GM23248 (cell line): ENCODE results near the gene HSPA1B. TPM values are rescaled to one million over a fixed set of nuclear protein-coding genes. Genes with fewer than 3 reads are reported as not detected.
A peak's percentile ranks its signal among the peaks of the same experiment; 100 is the strongest.

Experiments
- DNase-seq: peaks from one replicate; pipeline ENCODE4 v3.0.0-alpha.2; 2015
- H2AFZ ChIP-seq: fragments of 200-600 bp; sonication (generic); 2 replicates; pipeline ENCODE4 v1.6.1; 2016; ENCODE audit warnings: antibody characterized with exemption
- H3F3A ChIP-seq: fragments of 200-600 bp; sonication (generic); 2 replicates; pipeline ENCODE4 v1.6.1; 2016; ENCODE audit warnings: mild to moderate bottlenecking, antibody characterized with exemption, mixed run types; ENCODE audit not compliant: insufficient read depth
- H3K27ac ChIP-seq: fragments of 200-600 bp; sonication (generic); 2 replicates; pipeline ENCODE4 v1.5.1; 2016; ENCODE audit warnings: mild to moderate bottlenecking
- H3K27me3 ChIP-seq: fragments of 200-600 bp; sonication (generic); replicated peaks from 2 replicates; pipeline ENCODE4 v1.6.1; 2016; ENCODE audit warnings: mild to moderate bottlenecking; ENCODE audit not compliant: insufficient read depth
- H3K36me3 ChIP-seq: fragments of 200-600 bp; sonication (generic); 2 replicates; pipeline ENCODE4 v1.6.1; 2016; ENCODE audit warnings: low read depth, mild to moderate bottlenecking
- H3K4me1 ChIP-seq: fragments of 200-600 bp; sonication (generic); 2 replicates; pipeline ENCODE4 v1.6.1; 2016; ENCODE audit warnings: mild to moderate bottlenecking; ENCODE audit not compliant: insufficient read depth
- H3K4me2 ChIP-seq: fragments of 200-600 bp; sonication (generic); one replicate; pipeline ENCODE4 v1.6.1; 2016; ENCODE audit warnings: mild to moderate bottlenecking; ENCODE audit not compliant: unreplicated experiment
- H3K4me3 ChIP-seq: fragments of 200-600 bp; sonication (generic); 2 replicates; pipeline ENCODE4 v1.5.1; 2016; ENCODE audit warnings: mild to moderate bottlenecking
- H3K79me2 ChIP-seq: fragments of 200-600 bp; sonication (generic); 2 replicates; pipeline ENCODE4 v1.6.1; 2016; ENCODE audit warnings: mild to moderate bottlenecking; ENCODE audit not compliant: insufficient read depth
- H3K9ac ChIP-seq: fragments of 200-600 bp; sonication (generic); 2 replicates; pipeline ENCODE4 v1.6.1; 2016; ENCODE audit warnings: mild to moderate bottlenecking
- H3K9me2 ChIP-seq: fragments of 200-600 bp; sonication (generic); 2 replicates; pipeline ENCODE4 v1.6.1; 2016; ENCODE audit warnings: mixed run types, mild to moderate bottlenecking, moderate library complexity; ENCODE audit not compliant: insufficient read depth
- H3K9me3 ChIP-seq: fragments of 200-600 bp; sonication (generic); one replicate; pipeline ENCODE4 v1.6.1; 2017; ENCODE audit warnings: low read depth
- H4K20me1 ChIP-seq: fragments of 200-600 bp; sonication (generic); 2 replicates; pipeline ENCODE4 v1.6.0; 2016; ENCODE audit not compliant: insufficient read depth
- EZH2 ChIP-seq: fragments of 200-600 bp; sonication (generic); IDR thresholded peaks from 2 replicates; pipeline ENCODE4 v1.6.1; 2018; ENCODE audit warnings: antibody characterized with exemption, mild to moderate bottlenecking; ENCODE audit not compliant: insufficient read depth, poor library complexity, severe bottlenecking
- EZH2phosphoT487 ChIP-seq: fragments of 200-600 bp; sonication (generic); IDR thresholded peaks from 2 replicates; pipeline ENCODE4 v1.6.1; 2018; ENCODE audit warnings: antibody characterized with exemption, moderate library complexity, mild to moderate bottlenecking, low read depth; ENCODE audit not compliant: insufficient read depth
- WGBS, 2 experiments: methylation state at CpG; one replicate each; pipeline ENCODE4 v1.1.6; 2015 to 2017; ENCODE audit warnings: low lambda C conversion rate in 2 of 2, low coverage in 1 of 2; ENCODE audit errors: missing lambda C conversion rate in 2 of 2; 5-methylcytosine and 5-hydroxymethylcytosine counted together
- in situ Hi-C: fragments of 300-500 bp; cut with MboI; formaldehyde crosslinking; loops from 2 replicates; pipeline ENCODE4 v1.15.0; 2020
- polyA plus RNA-seq: library from polyadenylated mRNA; unstranded; fragments of >200 nt; fragmentation: Nextera tagmentation; extraction: Ambion mirVana; gene quantifications from 2 replicates; pipeline ENCODE4 v1.2.1, GENCODE V29; 2016
- total RNA-seq: library from RNA; depleted of rRNA; stranded (reverse); fragments of >200 nt; shearing (Covaris generic); gene quantifications from 2 replicates; pipeline ENCODE4 v1.2.3, GENCODE V29; 2014

The HSPA1B gene
- total and polyA plus RNA-seq, 2 experiments from 2014 or later: 61.3 to 104 TPM

- H3K9me2 ChIP-seq: no peaks in the 10 kb centered on the region
- WGBS, 2 experiments: 84% methylated on average over 15 of the region's 15 CpGs
- no peaks in the 10 kb centered on the region for H3K27me3 ChIP-seq
- H3K36me3 ChIP-seq: peaks cover 6% of the 10 kb centered on the region; the same call in 1 of the 2 replicates
- no peak overlapping the region for H2AFZ ChIP-seq
- H4K20me1 ChIP-seq: 0 out of 2 replicates have a peak, but pooled peaks cover 1% of the 10 kb centered on the region
- peak overlapping the region; percentile 95 for H3K4me2 ChIP-seq
- peak overlapping the region; percentile 81 for H3K4me3 ChIP-seq
- H3K27ac ChIP-seq: peak overlapping the region; percentile 7; the same call in 1 of the 2 replicates
- H3K79me2 ChIP-seq: peaks cover 70% of the 10 kb centered on the region
- peaks cover 26% of the 10 kb centered on the region for H3K4me1 ChIP-seq
- H3K9me3 ChIP-seq: no peaks in the 10 kb centered on the region
- in situ Hi-C loops: no loop called here
- TF ChIP-seq EZH2 (no peak), EZH2phosphoT487 (no peak)
- peaks cover 16% of the 10 kb centered on the region for H3F3A ChIP-seq
- DNase-seq: peak; percentile 15
- peak overlapping the region; percentile 83 for H3K9ac ChIP-seq
These were observed 4.0 kb downstream of the HSPA1B start for GRCh38 chr6:31831350-31832215.

GRCh38 chr6:31834367-31835250 lies 7.1 kb downstream of the HSPA1B start:
- Histone ChIP-seq H3K79me2 (peaks cover 97% of the 10 kb centered on the region), H3K9me3 (no peaks in the 10 kb centered on the region), H3K9me2 (no peaks in the 10 kb centered on the region), H3K4me3 (peak overlapping the region; percentile 88), H3K4me2 (peak overlapping the region; percentile 99), H3K4me1 (peaks cover 44% of the 10 kb centered on the region), H3K27ac (peak overlapping the region; percentile 93), H3K9ac (peak overlapping the region; percentile 96), H3K36me3 (peaks cover 35% of the 10 kb centered on the region), H3K27me3 (no peaks in the 10 kb centered on the region), H3F3A (peaks cover 41% of the 10 kb centered on the region), H2AFZ (peak overlapping the region; percentile 92), H4K20me1 (peaks cover 16% of the 10 kb centered on the region)
- in situ Hi-C loops: no loop called here
- TF ChIP-seq EZH2 (no peak), EZH2phosphoT487 (no peak)
- 1 to 2% methylated on average over 59 of the region's 59 CpGs for WGBS, 2 experiments
- DNase-seq: peak; percentile 95

- H3K27me3 ChIP-seq: no peaks in the 10 kb centered on the region
- peaks cover 50% of the 10 kb centered on the region for H3K36me3 ChIP-seq
- peaks cover 55% of the 10 kb centered on the region for H3F3A ChIP-seq
- no peak overlapping the region for H2AFZ ChIP-seq
- peak overlapping the region; percentile 93 for H3K27ac ChIP-seq
- no peaks in the 10 kb centered on the region for H3K9me3 ChIP-seq
- peak overlapping the region; percentile 99 for H3K4me2 ChIP-seq
- TF ChIP-seq EZH2phosphoT487 (no peak), EZH2 (no peak)
- WGBS, 2 experiments: 12% methylated on average over 14 of the region's 14 CpGs
- peak overlapping the region; percentile 88 for H3K4me3 ChIP-seq
- in situ Hi-C loops: no loop called here
- no peaks in the 10 kb centered on the region for H3K9me2 ChIP-seq
- peak overlapping the region; percentile 96 for H3K9ac ChIP-seq
- DNase-seq: peak; percentile 33
- peaks cover 16% of the 10 kb centered on the region for H4K20me1 ChIP-seq
- peaks cover 83% of the 10 kb centered on the region for H3K79me2 ChIP-seq
- peaks cover 40% of the 10 kb centered on the region for H3K4me1 ChIP-seq
These were observed 8.5 kb downstream of the HSPA1B start for GRCh38 chr6:31836047-31836473.
